OCI-LY7 (cell line): ENCODE results near the gene ROCK2. TPM values are rescaled to one million over a fixed set of nuclear protein-coding genes. Genes with fewer than 3 reads are reported as not detected.

ENCODE experiments used
- BruUV-seq: library from RNA; stranded (reverse); fragments of 400-500 nt; replicated peaks from 2 replicates; lab custom pipeline; 2021; lab: Mats Ljungman, UMichigan
- CTCF ChIA-PET: fragments of 300-600 bp; sonication (Branson Sonifier 250); formaldehyde crosslinking; loops from one replicate; lab custom pipeline; 2022; ENCODE audit warnings: antibody characterized with exemption; ENCODE audit not compliant: unreplicated experiment; lab: Charles Lee
- POLR2A ChIA-PET: fragments of 300-600 bp; sonication (Branson Sonifier 250); formaldehyde crosslinking; loops from one replicate; lab custom pipeline; 2022; ENCODE audit warnings: antibody characterized with exemption; lab: Charles Lee
- DNase-seq: peaks from one replicate; pipeline ENCODE4 v3.0.0-alpha.2; 2015; ENCODE audit warnings: low spot score
- H2AFZ ChIP-seq: fragments of 200-600 bp; sonication (generic), shearing (Covaris generic); 2 replicates; pipeline ENCODE4 v1.6.1; 2014; ENCODE audit warnings: mild to moderate bottlenecking, antibody characterized with exemption, low read length, moderate library complexity
- H3K27ac ChIP-seq: fragments of 200-600 bp; sonication (generic); 2 replicates; pipeline ENCODE4 v1.5.1; 2014; ENCODE audit warnings: mixed run types, low read depth, mild to moderate bottlenecking, moderate library complexity, low read length, inconsistent platforms; ENCODE audit not compliant: poor library complexity, severe bottlenecking
- H3K36me3 ChIP-seq: fragments of 200-600 bp; sonication (generic); 2 replicates; pipeline ENCODE4 v1.6.1; 2014; ENCODE audit warnings: mild to moderate bottlenecking, antibody characterized with exemption, low read length, moderate library complexity, mixed read lengths; ENCODE audit not compliant: insufficient read depth
- H3K4me1 ChIP-seq: fragments of 200-600 bp; sonication (generic); 2 replicates; pipeline ENCODE4 v1.5.1; 2014; ENCODE audit warnings: mild to moderate bottlenecking, low read length; ENCODE audit not compliant: insufficient read depth, poor library complexity, severe bottlenecking
- H3K4me2 ChIP-seq: fragments of 200-600 bp; sonication (generic); 2 replicates; pipeline ENCODE4 v1.6.1; 2014; ENCODE audit warnings: mild to moderate bottlenecking, low read length
- H3K4me3 ChIP-seq: fragments of 200-600 bp; sonication (generic); 2 replicates; pipeline ENCODE4 v1.5.1; 2014; ENCODE audit warnings: mild to moderate bottlenecking, low read depth, low read length; ENCODE audit not compliant: poor library complexity, severe bottlenecking
- H3K79me2 ChIP-seq: fragments of 200-600 bp; sonication (generic); 2 replicates; pipeline ENCODE4 v1.6.1; 2016; ENCODE audit warnings: low read depth, mild to moderate bottlenecking, low read length, moderate library complexity, mixed read lengths; ENCODE audit not compliant: insufficient read depth
- H3K9me2 ChIP-seq: fragments of 200-600 bp; sonication (generic); 2 replicates; pipeline ENCODE4 v1.6.1; 2016; ENCODE audit warnings: mild to moderate bottlenecking, low read length, mixed read lengths; ENCODE audit not compliant: insufficient read depth
- H3K9me3 ChIP-seq: fragments of 200-600 bp; sonication (generic); 2 replicates; pipeline ENCODE4 v1.6.1; 2014; ENCODE audit warnings: mild to moderate bottlenecking, mixed run types, low read length, mixed read lengths
- H4K20me1 ChIP-seq: fragments of 200-600 bp; sonication (generic); 2 replicates; pipeline ENCODE4 v1.6.1; 2014; ENCODE audit warnings: mild to moderate bottlenecking, antibody characterized with exemption, low read length, moderate library complexity, mixed read lengths; ENCODE audit not compliant: insufficient read depth
- EZH2phosphoT487 ChIP-seq: fragments of 200-600 bp; sonication (generic); IDR thresholded peaks from 2 replicates; pipeline ENCODE4 v1.6.1; 2018; ENCODE audit warnings: low read depth, borderline replicate concordance, mild to moderate bottlenecking, mixed run types, antibody characterized with exemption, low read length, moderate library complexity, mixed read lengths
- intact Hi-C: fragments of 100-400 bp; cut with micrococcal nuclease; formaldehyde crosslinking; loops from one replicate; pipeline ENCODE4 v1.10.0; 2022; ENCODE audit not compliant: unreplicated experiment
- total RNA-seq, 2 experiments: library from RNA; depleted of rRNA in 1 of 2; stranded (reverse); fragments of >200 nt in 1 of 2; shearing (Covaris generic) in 1 of 2; gene quantifications; 2 replicates each; pipeline ENCODE4 v1.2.3, GENCODE V29; 2014 to 2022
- TF ChIP-seq, protein P1 (sequence below): fragments of 200-600 bp; sonication (generic); conservative IDR thresholded peaks from 2 replicates; pipeline ENCODE4 v1.5.1; 2014; ENCODE audit warnings: mild to moderate bottlenecking, antibody characterized with exemption, low read length, moderate library complexity, mixed read lengths

Gene ROCK2
- total RNA-seq, 2 experiments from 2014 or later, result 12.4 to 21.0 TPM

DNA sequence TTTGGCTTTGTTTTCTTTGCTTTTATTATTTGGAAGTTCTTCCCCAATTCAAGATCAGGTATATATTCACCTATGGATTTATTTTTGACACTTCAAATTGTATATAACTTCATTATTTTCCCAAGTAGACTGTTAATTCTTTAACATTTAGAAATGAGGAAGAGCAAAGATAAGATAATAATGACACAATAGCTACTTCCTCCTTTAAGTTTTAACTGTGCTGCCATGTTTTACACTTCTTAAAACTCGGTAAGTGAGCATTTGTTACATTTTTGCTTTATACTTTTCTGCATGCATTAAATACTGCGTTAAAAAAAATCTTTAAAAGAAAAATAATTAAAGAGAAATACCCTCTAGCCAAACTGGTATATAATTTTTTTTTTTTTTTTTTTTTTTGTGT is 156.7 kb downstream of the ROCK2 start:
- BruUV-seq, result no TSS peak
- TF ChIP-seq EZH2phosphoT487, result no peak
- TF ChIP-seq, protein P1, sequence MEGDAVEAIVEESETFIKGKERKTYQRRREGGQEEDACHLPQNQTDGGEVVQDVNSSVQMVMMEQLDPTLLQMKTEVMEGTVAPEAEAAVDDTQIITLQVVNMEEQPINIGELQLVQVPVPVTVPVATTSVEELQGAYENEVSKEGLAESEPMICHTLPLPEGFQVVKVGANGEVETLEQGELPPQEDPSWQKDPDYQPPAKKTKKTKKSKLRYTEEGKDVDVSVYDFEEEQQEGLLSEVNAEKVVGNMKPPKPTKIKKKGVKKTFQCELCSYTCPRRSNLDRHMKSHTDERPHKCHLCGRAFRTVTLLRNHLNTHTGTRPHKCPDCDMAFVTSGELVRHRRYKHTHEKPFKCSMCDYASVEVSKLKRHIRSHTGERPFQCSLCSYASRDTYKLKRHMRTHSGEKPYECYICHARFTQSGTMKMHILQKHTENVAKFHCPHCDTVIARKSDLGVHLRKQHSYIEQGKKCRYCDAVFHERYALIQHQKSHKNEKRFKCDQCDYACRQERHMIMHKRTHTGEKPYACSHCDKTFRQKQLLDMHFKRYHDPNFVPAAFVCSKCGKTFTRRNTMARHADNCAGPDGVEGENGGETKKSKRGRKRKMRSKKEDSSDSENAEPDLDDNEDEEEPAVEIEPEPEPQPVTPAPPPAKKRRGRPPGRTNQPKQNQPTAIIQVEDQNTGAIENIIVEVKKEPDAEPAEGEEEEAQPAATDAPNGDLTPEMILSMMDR, result no peak
- POLR2A ChIA-PET, result interaction anchor here (0.6 to 0.7 kb wide), 3 partner anchors 36 to 62 kb away, joined by 4 to 9 read pairs (median 5); no protein-coding TSS in a partner anchor
- Histone ChIP-seq H2AFZ (no peak overlapping the region), H3K4me2 (no peak overlapping the region), H3K9me2 (no peaks in the 10 kb centered on the region), H3K4me3 (no peak overlapping the region), H3K4me1 (no peaks in the 10 kb centered on the region), H3K9me3 (no peaks in the 10 kb centered on the region), H3K36me3 (peaks cover 19% of the 10 kb centered on the region; the same call in 1 of the 2 replicates), H3K27ac (no peak overlapping the region), H4K20me1 (no peaks in the 10 kb centered on the region), H3K79me2 (no peaks in the 10 kb centered on the region)
- CTCF ChIA-PET, result no interaction called here
- no peak for DNase-seq
- intact Hi-C loops, result no loop called here

DNA sequence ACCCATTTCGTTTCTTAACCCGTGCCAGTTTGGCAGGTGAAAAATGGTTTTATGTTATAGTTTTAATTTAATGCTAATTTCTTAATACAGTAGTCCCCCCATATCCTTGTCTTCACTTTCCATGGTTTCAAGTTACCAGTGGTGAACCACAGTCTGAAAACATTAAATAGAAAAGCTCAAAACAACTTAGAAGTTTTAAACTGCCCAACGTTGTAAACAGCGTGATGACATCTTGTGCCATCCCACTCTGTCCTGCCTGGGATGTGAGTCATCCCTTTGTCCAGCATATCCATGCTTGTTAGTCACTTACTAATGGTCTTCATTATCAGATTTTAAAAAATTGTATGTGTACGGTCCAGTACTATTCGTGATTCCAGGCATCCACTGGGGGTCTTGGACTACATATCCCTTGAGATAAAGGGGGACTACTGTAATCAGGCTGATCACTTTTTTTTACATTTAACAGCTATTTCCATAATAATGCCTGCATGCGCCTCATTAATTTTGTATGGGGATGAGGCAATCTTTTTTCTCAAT is 157.3 kb downstream of the ROCK2 start:
- no TSS peak for BruUV-seq
- H3K4me1 ChIP-seq, result no peaks in the 10 kb centered on the region
- ChIA-PET POLR2A (interaction anchor here (0.7 to 1.1 kb wide), 3 partner anchors 10 to 63 kb away, joined by 3 to 9 read pairs (median 5); no protein-coding TSS in a partner anchor), CTCF (no interaction called here)
- no peaks in the 10 kb centered on the region for H3K79me2 ChIP-seq
- no peak overlapping the region for H3K27ac ChIP-seq
- H3K36me3 ChIP-seq, result peaks cover 20% of the 10 kb centered on the region; the same call in 1 of the 2 replicates
- intact Hi-C loops, result no loop called here
- no peaks in the 10 kb centered on the region for H3K9me3 ChIP-seq
- no peak overlapping the region for H2AFZ ChIP-seq
- no peaks in the 10 kb centered on the region for H4K20me1 ChIP-seq
- no peak overlapping the region for H3K4me3 ChIP-seq
- TF ChIP-seq, protein P1, result no peak
- no peak for TF ChIP-seq EZH2phosphoT487
- H3K4me2 ChIP-seq, result no peak overlapping the region
- DNase-seq, result no peak
- H3K9me2 ChIP-seq, result no peaks in the 10 kb centered on the region

DNA sequence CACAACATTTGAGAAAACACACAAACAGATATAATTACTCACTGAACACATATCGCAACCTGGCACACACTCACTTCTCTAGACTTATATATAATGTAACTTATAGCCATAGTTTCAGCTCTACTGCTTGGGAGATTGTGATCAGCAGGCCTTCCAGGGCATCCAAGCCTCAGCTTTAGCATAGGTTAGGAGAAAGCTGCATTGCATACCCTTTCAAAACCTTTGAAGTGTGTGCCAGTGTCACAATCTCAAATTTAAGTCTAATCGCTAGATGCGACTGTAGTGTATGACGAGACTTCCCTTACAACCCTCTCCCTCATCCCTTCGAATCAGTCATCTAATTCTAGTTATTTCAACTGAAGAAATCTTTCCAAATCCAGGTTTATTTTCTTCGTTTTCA is 158.3 kb downstream of the ROCK2 start:
- TF ChIP-seq, protein P1, result no peak
- TF ChIP-seq EZH2phosphoT487, result no peak
- Histone ChIP-seq H3K36me3 (peaks cover 17% of the 10 kb centered on the region; the same call in 1 of the 2 replicates), H4K20me1 (no peaks in the 10 kb centered on the region), H3K9me3 (no peaks in the 10 kb centered on the region), H3K79me2 (no peaks in the 10 kb centered on the region), H3K4me2 (no peak overlapping the region), H2AFZ (no peak overlapping the region), H3K9me2 (no peaks in the 10 kb centered on the region), H3K4me3 (no peak overlapping the region), H3K27ac (no peak overlapping the region), H3K4me1 (no peaks in the 10 kb centered on the region)
- DNase-seq, result no peak
- BruUV-seq, result no TSS peak
- intact Hi-C loops, result no loop called here
- POLR2A ChIA-PET, result no interaction called here
- CTCF ChIA-PET, result interaction anchor here (0.5 kb wide), 1 partner anchor 53 kb away, joined by 4 read pairs; a partner anchor contains a TSS
